Measurements from ENCODE around the gene SH3BGRL. TPM values are rescaled to one million over a fixed set of nuclear protein-coding genes. Genes with fewer than 3 reads are reported as not detected.

SH3BGRL gene
- total and polyA plus RNA-seq, 10 donors: 132 to 280 (median 193) TPM

GRCh38 chrX:81205551-81205950 is 3.6 kb downstream of the SH3BGRL start:
- Histone ChIP-seq H3K36me3 (peaks cover 0 to 6% (median 0%) of the 10 kb centered on the region in 6 donors), H3K27ac (peak overlapping the region in 1 of 8 donors; percentile 15), H3K9me3 (no peaks in the 10 kb centered on the region), H3K27me3 (replicated peaks in 1 of 7) (no peaks in the 10 kb centered on the region), H3K4me3 (no peak overlapping the region), H3K4me1 (peaks cover 0 to 62% (median 24%) of the 10 kb centered on the region in 6 donors)
- intact Hi-C loops (cut with DNase I; ENCODE audit: low total_unique reads): no loop called here
- DNase-seq: no peak
- WGBS, 5 donors: 71 to 94% (median 88%) methylated on average over 2 of the region's 2 CpGs
- TF ChIP-seq CTCF (IDR thresholded peaks at IDR 0.05 in 8 of 11, conservative IDR thresholded peaks at IDR 0.05 in 3 of 11) (no peak), POLR2A (IDR thresholded peaks at IDR 0.05) (no peak), POLR2AphosphoS5 (IDR thresholded peaks at IDR 0.05) (no peak)

GRCh38 chrX:81206476-81206875 is 4.6 kb downstream of the SH3BGRL start:
- Histone ChIP-seq H3K36me3 (peaks cover 0 to 7% (median 0%) of the 10 kb centered on the region in 6 donors), H3K4me1 (peaks cover 0 to 52% (median 22%) of the 10 kb centered on the region in 6 donors), H3K27ac (peak overlapping the region in 2 of 8 donors; percentile 11 to 15), H3K4me3 (no peak overlapping the region), H3K27me3 (replicated peaks in 1 of 7) (no peaks in the 10 kb centered on the region), H3K9me3 (no peaks in the 10 kb centered on the region)
- intact Hi-C loops (cut with DNase I; ENCODE audit: low total_unique reads): no loop called here
- 14 to 32% (median 14%) methylated on average over 1 of the region's 1 CpG for WGBS, 5 donors
- DNase-seq: no peak
- TF ChIP-seq POLR2AphosphoS5 (IDR thresholded peaks at IDR 0.05) (no peak), POLR2A (IDR thresholded peaks at IDR 0.05) (no peak), CTCF (IDR thresholded peaks at IDR 0.05 in 8 of 11, conservative IDR thresholded peaks at IDR 0.05 in 3 of 11) (no peak)

- Histone ChIP-seq H3K27ac (no peak overlapping the region), H3K9me3 (no peaks in the 10 kb centered on the region), H3K27me3 (replicated peaks in 1 of 7) (no peaks in the 10 kb centered on the region), H3K4me1 (peaks cover 0 to 42% (median 16%) of the 10 kb centered on the region in 6 donors), H3K4me3 (no peak overlapping the region), H3K36me3 (peaks cover 0 to 19% (median 0%) of the 10 kb centered on the region in 6 donors)
- WGBS, 5 donors: 65 to 89% (median 77%) methylated on average over 5 to 8 of the region's 8 CpGs
- DNase-seq: no peak
- TF ChIP-seq POLR2A (IDR thresholded peaks at IDR 0.05): no peak
- no peak for TF ChIP-seq CTCF (IDR thresholded peaks at IDR 0.05 in 8 of 11, conservative IDR thresholded peaks at IDR 0.05 in 3 of 11)
- no peak for TF ChIP-seq POLR2AphosphoS5 (IDR thresholded peaks at IDR 0.05)
- intact Hi-C loops (cut with DNase I; ENCODE audit: low total_unique reads): no loop called here
Observed at GRCh38 chrX:81208916-81209315, 7.0 kb downstream of the SH3BGRL start.

DNA sequence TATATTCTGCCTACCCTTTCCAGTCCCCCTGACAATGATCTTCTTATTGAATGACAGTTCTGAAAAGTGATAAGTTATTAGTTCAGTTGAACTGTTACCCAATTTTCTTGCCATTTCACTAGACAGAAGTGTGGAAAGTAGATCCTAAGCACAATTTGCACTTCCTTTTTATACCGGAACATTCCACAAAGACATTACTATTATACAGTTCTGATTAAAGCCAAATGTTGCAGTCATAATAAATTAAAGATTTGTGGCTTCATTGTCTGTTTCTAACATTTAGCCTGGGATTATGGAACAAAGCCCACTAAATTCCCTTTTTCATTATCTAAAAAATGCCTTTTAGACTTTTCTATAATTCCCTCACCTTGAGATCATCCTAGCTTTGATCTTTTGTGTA is 13.8 kb downstream of the SH3BGRL start:
- 19 to 62% (median 49%) methylated on average over 1 of the region's 1 CpG for WGBS, 5 donors
- TF ChIP-seq POLR2AphosphoS5 (IDR thresholded peaks at IDR 0.05) (no peak), CTCF (IDR thresholded peaks at IDR 0.05 in 8 of 11, conservative IDR thresholded peaks at IDR 0.05 in 3 of 11) (no peak), POLR2A (IDR thresholded peaks at IDR 0.05) (no peak)
- Histone ChIP-seq H3K36me3 (peaks cover 0 to 13% (median 0%) of the 10 kb centered on the region in 6 donors), H3K9me3 (no peaks in the 10 kb centered on the region), H3K4me3 (no peak overlapping the region), H3K27me3 (replicated peaks in 1 of 7) (no peaks in the 10 kb centered on the region), H3K4me1 (peaks cover 0 to 8% (median 2%) of the 10 kb centered on the region in 6 donors), H3K27ac (peak overlapping the region in 3 of 8 donors; percentile 2 to 16 (median 5))
- intact Hi-C loops (cut with DNase I; ENCODE audit: low total_unique reads): no loop called here
- no peak for DNase-seq

Data from spleen (tissue), 11 donors.